ENCODE data around the gene MBLAC2.
A peak's percentile ranks its signal among the peaks of the same experiment; 100 is the strongest.

The MBLAC2 gene

DNA sequence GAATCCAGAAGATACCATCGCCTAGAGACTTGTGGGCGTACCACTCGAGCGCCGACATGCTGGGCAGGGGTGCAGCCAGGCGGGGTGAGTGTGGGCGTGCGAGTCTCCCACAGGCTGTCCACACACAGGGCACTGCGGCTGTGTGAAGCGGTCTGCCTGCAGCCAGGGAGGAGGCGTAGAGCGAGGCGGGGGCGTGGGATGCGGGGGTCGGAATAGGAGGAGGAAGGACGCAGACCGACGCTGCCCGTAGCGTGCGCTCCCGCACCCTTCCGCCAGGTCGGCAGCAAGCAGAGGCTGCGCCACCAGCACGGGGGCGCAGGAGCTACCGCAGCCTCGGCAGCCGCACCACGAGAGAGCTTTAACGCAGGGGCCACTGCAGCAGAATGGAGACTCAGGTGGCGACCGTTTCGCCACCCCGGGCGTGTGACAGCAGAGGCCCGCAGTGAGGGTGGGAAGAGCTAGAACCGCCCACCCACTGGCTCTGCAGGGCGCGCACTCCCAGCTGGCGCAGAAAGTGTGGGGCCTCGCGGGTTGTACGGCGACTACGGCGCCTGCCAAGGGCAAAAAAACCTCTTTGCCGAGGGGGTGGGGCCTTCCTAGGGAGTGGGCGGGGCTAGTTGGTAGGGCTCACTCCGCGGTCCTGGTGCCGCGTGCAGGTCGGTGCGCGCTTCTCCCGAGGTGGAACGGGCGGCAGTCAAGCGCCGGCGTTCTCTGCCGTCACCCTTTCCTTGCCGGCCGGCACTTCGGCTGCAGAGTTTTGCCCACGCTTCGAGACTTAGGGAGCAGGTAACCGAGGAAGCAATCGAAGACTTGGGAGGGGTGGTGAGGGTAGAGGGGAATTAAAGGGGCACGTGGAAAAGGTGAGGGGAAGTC lies at the start of gene MBLAC2, which contains the start of gene POLR3G:
TSS of gene MBLAC2 (minus strand) at position 537 of the 873 bp plus-strand sequence. CDS start at position 58, 479 bp downstream.
TSS of gene POLR3G (plus strand) at position 630 of the 873 bp plus-strand sequence. CDS start 10,704 bp downstream, outside the sequence.
- DNase-seq: peak; percentile 42

- no peak for DNase-seq
These were observed 44.5 kb upstream of the MBLAC2 start for GRCh38 chr5:90519081-90519480.

GRCh38 chr5:90518661-90519060 lies 44.1 kb upstream of the MBLAC2 start:
- DNase-seq: no peak

- DNase-seq: no peak
These were observed 39.9 kb upstream of the MBLAC2 start for GRCh38 chr5:90514520-90514919.

DNA sequence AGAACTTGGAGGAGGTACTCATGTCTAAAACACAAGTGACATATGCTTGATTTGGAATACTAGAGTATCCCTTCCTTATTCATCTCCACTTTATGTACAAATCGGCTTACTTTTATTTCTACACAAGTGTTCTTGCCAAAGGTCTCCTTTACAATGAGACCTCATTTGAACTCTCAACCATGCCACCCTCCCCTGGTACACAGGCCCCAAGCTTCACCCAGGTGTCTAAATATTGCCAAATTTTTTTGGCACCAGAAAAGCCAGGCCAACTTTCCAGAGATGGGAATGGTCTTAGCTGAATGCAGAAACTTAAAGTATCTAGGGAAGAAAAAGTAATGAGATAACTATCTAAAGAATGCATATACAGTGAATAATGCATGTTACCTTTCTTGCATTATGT lies 35.9 kb upstream of the MBLAC2 start:
- no peak for DNase-seq

DNA sequence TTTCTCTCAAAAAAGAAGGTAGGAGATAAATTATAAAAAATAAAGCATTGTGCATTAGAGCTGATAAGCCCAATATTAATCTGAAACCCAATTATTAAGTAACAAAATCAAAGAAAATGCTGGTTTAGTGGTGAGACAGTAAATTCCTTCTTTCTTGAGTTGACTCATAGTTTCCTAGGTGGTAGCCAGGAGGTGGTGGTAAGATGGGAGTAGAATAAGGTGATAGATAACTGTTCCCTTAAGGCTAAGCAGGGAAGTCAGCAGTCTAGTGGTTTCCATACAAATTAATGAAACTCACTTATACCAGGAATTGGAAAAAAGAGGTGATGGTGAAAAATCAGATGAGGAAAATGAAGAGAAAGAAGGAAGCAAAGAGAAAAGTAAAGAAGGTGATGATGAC lies 31.6 kb upstream of the MBLAC2 start:
- no peak for DNase-seq

DNA sequence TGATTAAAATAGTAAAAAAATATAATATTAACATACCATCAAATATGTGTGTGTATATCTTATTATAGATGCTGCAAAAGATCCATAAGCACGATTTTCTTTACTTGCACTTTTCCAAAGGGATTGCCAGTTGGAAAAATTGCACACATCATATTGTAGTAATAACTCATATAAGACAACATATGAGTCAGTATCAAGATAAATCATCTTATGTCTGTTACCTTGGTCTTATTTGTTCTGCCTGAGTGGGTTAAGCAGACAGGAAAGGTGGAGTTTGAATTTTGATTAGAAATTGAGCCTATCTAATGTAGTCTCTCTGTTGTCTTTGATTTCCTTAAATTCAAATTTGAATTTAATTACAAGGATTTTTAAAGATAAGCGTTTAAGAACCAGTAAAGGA lies 30.2 kb upstream of the MBLAC2 start:
- no peak for DNase-seq

DNA sequence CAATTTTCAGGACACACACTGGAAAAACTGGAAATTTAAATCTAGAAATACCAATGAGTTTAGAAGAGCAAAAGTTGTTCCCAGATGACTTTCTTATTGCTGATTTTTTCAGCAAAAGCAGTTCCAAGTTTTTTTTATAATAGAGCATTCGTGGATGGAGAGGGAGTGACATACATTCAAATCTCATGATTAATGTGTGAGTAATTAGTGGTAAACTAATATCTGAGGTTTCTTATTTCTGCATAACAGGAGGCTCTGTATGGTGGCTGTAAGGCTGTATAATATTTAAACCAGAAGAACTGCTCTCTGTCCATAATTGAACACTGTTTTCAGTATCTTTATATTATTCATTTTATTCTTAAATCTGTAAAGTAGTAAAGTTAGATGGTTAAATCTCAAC lies 29.0 kb upstream of the MBLAC2 start:
- DNase-seq: no peak

DNA sequence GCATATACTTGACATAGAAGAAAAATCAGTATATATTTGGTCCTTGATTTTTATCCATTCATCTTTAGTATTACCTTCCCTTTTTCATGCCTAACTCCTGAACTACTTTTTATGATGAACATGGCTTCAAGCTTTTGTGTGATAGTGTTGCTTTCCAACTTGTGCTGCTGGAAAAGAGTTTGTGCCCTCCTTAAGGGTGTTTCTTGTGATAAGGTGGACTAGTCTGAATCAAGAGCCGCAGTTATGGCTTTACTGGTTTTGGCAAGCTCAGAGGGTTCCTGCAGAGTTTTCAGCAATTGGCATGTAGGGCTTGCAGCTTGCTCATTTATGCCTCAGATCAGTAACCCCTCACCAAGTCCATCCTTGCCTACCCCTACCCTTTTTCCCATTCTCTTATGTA lies 20.6 kb upstream of the MBLAC2 start:
- no peak for DNase-seq

- DNase-seq: no peak
These were observed 19.5 kb upstream of the MBLAC2 start for GRCh38 chr5:90494043-90494442.

GRCh38 chr5:90488791-90489190 lies 14.2 kb upstream of the MBLAC2 start:
- DNase-seq: no peak

GRCh38 chr5:90484540-90484939 lies 10.0 kb upstream of the MBLAC2 start:
- no peak for DNase-seq

- no peak for DNase-seq
These were observed 8.6 kb upstream of the MBLAC2 start for GRCh38 chr5:90483206-90483605.

- no peak for DNase-seq
These were observed 6.1 kb upstream of the MBLAC2 start for GRCh38 chr5:90480699-90481098.

GRCh38 chr5:90479611-90480385 lies 5.2 kb upstream of the MBLAC2 start:
- DNase-seq: no peak

GRCh38 chr5:90477621-90478215 lies 3.1 kb upstream of the MBLAC2 start:
- peak; percentile 29 for DNase-seq

DNA sequence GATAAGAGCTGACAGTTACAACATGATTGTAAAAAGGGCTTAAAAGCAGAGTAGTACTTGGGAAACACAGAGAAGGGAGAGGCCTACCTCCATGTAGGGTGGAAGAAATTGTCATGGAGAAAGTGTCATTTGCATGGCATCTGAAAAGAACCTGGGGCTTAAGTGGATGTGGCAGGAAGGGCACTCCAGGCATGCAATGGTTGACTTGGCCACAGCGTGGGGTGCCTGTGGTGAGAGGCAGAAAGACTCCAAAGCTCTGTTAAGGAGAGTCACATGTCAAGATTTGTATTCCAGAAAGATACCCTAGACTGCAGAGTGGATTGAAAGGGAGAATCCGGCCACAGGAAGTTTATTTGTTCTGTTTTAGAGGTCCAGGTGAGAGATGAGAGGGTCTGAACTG lies 2.5 kb upstream of the MBLAC2 start:
- peak; percentile 48 for DNase-seq

- no peak for DNase-seq
These were observed 1.8 kb upstream of the MBLAC2 start for GRCh38 chr5:90476391-90476790.

DNA sequence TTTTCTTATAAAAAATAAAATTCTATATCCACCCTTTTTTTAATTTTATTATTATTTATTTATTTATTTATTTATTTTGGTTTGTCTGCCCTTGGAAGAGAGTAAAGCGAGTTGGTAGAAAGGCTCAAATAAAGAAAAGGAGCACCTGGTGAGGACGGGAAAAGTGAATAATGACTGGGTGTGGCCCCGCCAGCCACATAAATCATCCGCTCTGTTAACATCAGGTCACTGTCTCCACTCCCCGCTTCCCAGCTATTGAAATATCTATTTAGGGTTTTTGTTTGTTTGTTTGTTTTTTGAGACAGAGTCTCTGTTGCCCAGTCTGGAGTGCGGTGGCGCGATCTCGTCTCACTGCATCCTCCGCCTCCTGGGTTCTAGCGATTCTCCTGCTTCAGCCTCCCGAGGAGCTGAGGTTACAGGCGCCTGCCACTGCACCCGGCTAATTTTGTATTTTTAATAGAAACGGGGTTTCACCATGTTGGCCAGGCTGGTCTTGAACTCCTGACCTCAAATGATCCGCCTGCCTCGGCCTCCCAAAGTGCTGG lies 937 bp upstream of the MBLAC2 start:
- DNase-seq: no peak

GRCh38 chr5:90473396-90474234 lies 956 bp downstream of the MBLAC2 start:
- peak; percentile 4 for DNase-seq

GRCh38 chr5:90472783-90473395 lies 1.7 kb downstream of the MBLAC2 start:
- DNase-seq: no peak

- DNase-seq: no peak
These were observed 13.3 kb downstream of the MBLAC2 start for GRCh38 chr5:90461288-90461687.

Measured in DMS79 treated with DMSO at 0.1 percent for 48 hours (cell line).